Neutrophil (primary cell): ENCODE data around the gene HMX1.

Experiments
- H3K27ac ChIP-seq: fragments of 200-600 bp; sonication (generic); 2 replicates; pipeline ENCODE4 v1.5.1; 2016; ENCODE audit warnings: mild to moderate bottlenecking, moderate library complexity
- H3K27me3 ChIP-seq: fragments of 200-600 bp; sonication (generic); 2 replicates; pipeline ENCODE4 v1.6.0; 2016; ENCODE audit warnings: mild to moderate bottlenecking
- H3K36me3 ChIP-seq: fragments of 200-600 bp; sonication (generic); 2 replicates; pipeline ENCODE4 v1.5.1; 2017
- H3K4me1 ChIP-seq, 2 experiments: fragments of 200-600 bp in 1 of 2; sonication (generic) in 1 of 2; 1 replicate in 1 of 2; 2 replicates in 1 of 2; pipeline versions ENCODE4 v1.5.1 to v1.6.1; 2013 to 2016; ENCODE audit warnings: low read depth in 1 of 2, low read length in 1 of 2, mild to moderate bottlenecking in 1 of 2, moderate library complexity in 1 of 2; ENCODE audit not compliant: control insufficient read depth in 1 of 2, insufficient read depth in 1 of 2
- H3K4me3 ChIP-seq, 2 experiments: fragments of 200-600 bp in 1 of 2; sonication (generic) in 1 of 2; 1 replicate in 1 of 2; 2 replicates in 1 of 2; pipeline ENCODE4 v1.5.1; 2013 to 2016; ENCODE audit warnings: low read depth in 1 of 2, low read length in 1 of 2, mild to moderate bottlenecking in 1 of 2, moderate library complexity in 1 of 2
- H3K9me3 ChIP-seq: fragments of 200-600 bp; sonication (generic); 2 replicates; pipeline ENCODE4 v1.5.1; 2016
- CTCF ChIP-seq: fragments of 200-600 bp; sonication (generic); IDR thresholded peaks from 2 replicates; pipeline ENCODE4 v1.5.1; 2016; ENCODE audit warnings: antibody characterized with exemption

HMX1 gene

GRCh38 chr4:8836664-8837171, 34.9 kb downstream of the HMX1 start:
- H3K27ac ChIP-seq: no peak overlapping the region
- no peak for TF ChIP-seq CTCF
- H3K27me3 ChIP-seq: peaks cover 9% of the 10 kb centered on the region
- no peaks in the 10 kb centered on the region for H3K36me3 ChIP-seq
- H3K4me1 ChIP-seq: no peaks in the 10 kb centered on the region
- no peak overlapping the region for H3K4me3 ChIP-seq
- no peaks in the 10 kb centered on the region for H3K9me3 ChIP-seq

- no peak for TF ChIP-seq CTCF
- Histone ChIP-seq H3K27me3 (peaks cover 9% of the 10 kb centered on the region), H3K9me3 (no peaks in the 10 kb centered on the region), H3K36me3 (no peaks in the 10 kb centered on the region), H3K4me3 (no peak overlapping the region), H3K27ac (no peak overlapping the region), H3K4me1 (no peaks in the 10 kb centered on the region)
These were observed 35.9 kb downstream of the HMX1 start for GRCh38 chr4:8835521-8836365.

- Histone ChIP-seq H3K9me3 (no peaks in the 10 kb centered on the region), H3K36me3 (no peaks in the 10 kb centered on the region), H3K27me3 (peaks cover 9% of the 10 kb centered on the region), H3K4me3 (no peak overlapping the region), H3K27ac (no peak overlapping the region), H3K4me1 (no peaks in the 10 kb centered on the region)
- TF ChIP-seq CTCF: no peak
These were observed 36.9 kb downstream of the HMX1 start for GRCh38 chr4:8834681-8835220.

GRCh38 chr4:8832113-8832915, 39.3 kb downstream of the HMX1 start:
- no peak overlapping the region for H3K27ac ChIP-seq
- no peaks in the 10 kb centered on the region for H3K36me3 ChIP-seq
- H3K4me3 ChIP-seq: no peak overlapping the region
- no peaks in the 10 kb centered on the region for H3K4me1 ChIP-seq
- H3K9me3 ChIP-seq: no peaks in the 10 kb centered on the region
- no peak for TF ChIP-seq CTCF
- H3K27me3 ChIP-seq: peaks cover 17% of the 10 kb centered on the region

GRCh38 chr4:8831221-8832112, 40.2 kb downstream of the HMX1 start:
- Histone ChIP-seq H3K4me3 (no peak overlapping the region), H3K27me3 (peaks cover 17% of the 10 kb centered on the region), H3K4me1 (peaks cover under 1 to 7% of the 10 kb centered on the region in 2 experiments), H3K9me3 (no peaks in the 10 kb centered on the region), H3K27ac (no peak overlapping the region), H3K36me3 (no peaks in the 10 kb centered on the region)
- TF ChIP-seq CTCF: no peak
